PC-9 (cell line): ENCODE measurements around the gene CAPZA1. TPM values are rescaled to one million over a fixed set of nuclear protein-coding genes. Genes with fewer than 3 reads are reported as not detected.

Experiments used
- BruUV-seq: library from RNA; stranded (reverse); fragments of 400-500 nt; replicated peaks from 2 replicates; lab custom pipeline; 2021; lab: Mats Ljungman, UMichigan
- CTCF ChIA-PET: fragments of 300-600 bp; sonication (Branson Sonifier 250); formaldehyde crosslinking; loops from one replicate; lab custom pipeline; 2022; ENCODE audit warnings: antibody characterized with exemption; lab: Charles Lee
- POLR2A ChIA-PET: fragments of 300-600 bp; sonication (Branson Sonifier 250); formaldehyde crosslinking; loops from one replicate; lab custom pipeline; 2022; ENCODE audit warnings: antibody characterized with exemption; ENCODE audit not compliant: unreplicated experiment; lab: Charles Lee
- DNase-seq, 2 experiments: peaks; one replicate each; pipeline versions ENCODE4 v3.0.0 to v3.0.0-alpha.2; 2015 to 2022; ENCODE audit warnings: mixed read lengths in 1 of 2
- H2AFZ ChIP-seq: fragments of 200-600 bp; sonication (generic); 2 replicates; pipeline ENCODE4 v1.8.1; 2017; ENCODE audit warnings: antibody characterized with exemption
- H3F3A ChIP-seq: fragments of 200-600 bp; sonication (generic); 2 replicates; pipeline ENCODE4 v1.8.1; 2017; ENCODE audit warnings: antibody characterized with exemption, mild to moderate bottlenecking, low read depth; ENCODE audit not compliant: insufficient read depth
- H3K27ac ChIP-seq: fragments of 200-600 bp; sonication (generic); 2 replicates; pipeline ENCODE4 v1.6.1; 2016; ENCODE audit warnings: mixed run types
- H3K27me3 ChIP-seq: fragments of 200-600 bp; sonication (generic); 2 replicates; pipeline ENCODE4 v1.6.1; 2016; ENCODE audit warnings: low read depth, mixed run types; ENCODE audit not compliant: insufficient read depth
- H3K36me3 ChIP-seq: fragments of 200-600 bp; sonication (generic); 2 replicates; pipeline ENCODE4 v1.6.1; 2016; ENCODE audit warnings: low read depth, mixed run types
- H3K4me1 ChIP-seq: fragments of 200-600 bp; sonication (generic); replicated peaks from 2 replicates; pipeline ENCODE4 v1.6.1; 2016; ENCODE audit warnings: mixed run types; ENCODE audit not compliant: insufficient read depth
- H3K4me2 ChIP-seq: fragments of 200-600 bp; sonication (generic); 2 replicates; pipeline ENCODE4 v1.6.1; 2017; ENCODE audit warnings: mixed run types
- H3K4me3 ChIP-seq: fragments of 200-600 bp; sonication (generic); 2 replicates; pipeline ENCODE4 v1.6.1; 2016; ENCODE audit warnings: mixed run types
- H3K79me2 ChIP-seq: fragments of 200-600 bp; sonication (generic); 2 replicates; pipeline ENCODE4 v1.6.1; 2017; ENCODE audit warnings: low read depth, mixed run types
- H3K9me2 ChIP-seq: fragments of 200-600 bp; sonication (generic); 2 replicates; pipeline ENCODE4 v1.8.1; 2017; ENCODE audit warnings: mild to moderate bottlenecking; ENCODE audit not compliant: insufficient read depth
- H3K9me3 ChIP-seq: fragments of 200-600 bp; sonication (generic); 2 replicates; pipeline ENCODE4 v1.8.1; 2016; ENCODE audit warnings: low read depth; ENCODE audit not compliant: insufficient read depth
- H4K20me1 ChIP-seq: fragments of 200-600 bp; sonication (generic); 2 replicates; pipeline ENCODE4 v1.8.1; 2017; ENCODE audit not compliant: insufficient read depth
- CTCF ChIP-seq: fragments of 200-600 bp; sonication (generic); conservative IDR thresholded peaks from 2 replicates; pipeline ENCODE4 v1.6.1; 2017; ENCODE audit warnings: mixed run types, antibody characterized with exemption, mild to moderate bottlenecking, moderate library complexity
- EZH2 ChIP-seq: fragments of 200-600 bp; sonication (generic); IDR thresholded peaks from 2 replicates; pipeline ENCODE4 v1.8.0; 2017; ENCODE audit warnings: antibody characterized with exemption, low read depth
- intact Hi-C: fragments of 100-400 bp; cut with micrococcal nuclease; formaldehyde crosslinking; loops from one replicate; pipeline ENCODE4 v1.10.0; 2022; ENCODE audit not compliant: unreplicated experiment
- total RNA-seq: library from RNA; stranded (reverse); gene quantifications from 2 replicates; pipeline ENCODE4 v1.2.3, GENCODE V29; 2021

CAPZA1 gene
- total RNA-seq, 1 experiment from 2014 or later, result 145 TPM

DNA sequence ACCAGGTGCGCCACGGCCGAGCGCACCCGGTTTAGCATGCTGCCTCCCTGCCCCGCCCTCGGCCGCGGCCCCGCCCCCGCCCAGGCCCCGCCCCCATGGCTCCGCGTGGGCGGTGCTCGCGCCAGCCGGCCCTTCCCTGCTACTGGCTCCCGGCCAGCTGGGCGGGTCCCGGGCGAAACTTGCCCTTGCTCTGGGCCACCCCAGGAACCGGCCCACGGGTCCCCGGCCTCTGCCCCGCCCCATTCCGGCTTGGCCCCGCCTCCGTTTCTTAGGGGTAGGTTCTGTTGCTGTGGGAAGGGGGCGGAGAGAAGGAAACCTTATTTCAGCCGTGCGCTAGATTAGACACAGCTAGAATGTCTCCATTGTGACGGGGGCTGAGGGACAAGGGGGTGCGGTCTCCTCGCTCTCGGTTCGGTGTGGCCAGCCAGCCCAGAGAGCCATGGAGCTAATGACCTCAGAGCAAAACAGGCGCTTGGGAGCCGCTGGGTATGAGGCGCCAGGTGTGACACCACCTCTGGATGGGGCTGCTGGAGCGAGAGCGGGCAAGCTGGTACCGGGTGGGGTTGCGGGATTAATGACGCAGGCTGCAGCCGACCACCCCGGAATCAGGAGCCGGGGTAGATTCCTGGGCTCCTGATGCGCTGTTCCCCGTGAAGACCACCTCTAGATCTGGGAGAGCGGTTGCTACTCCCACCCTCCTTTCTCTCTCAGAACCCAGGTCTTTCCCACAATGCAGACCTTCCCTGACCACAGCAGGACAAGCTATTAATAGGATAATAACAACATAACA is 95.8 kb downstream of the CAPZA1 start, which contains the start of gene PPM1J:
TSS of gene PPM1J (minus strand) at position 69 of the 790 bp plus-strand sequence. CDS start at position 38, 31 bp downstream.
- TF ChIP-seq CTCF, result no peak
- no peak for TF ChIP-seq EZH2
- Histone ChIP-seq H3K27me3 (no peaks in the 10 kb centered on the region), H3K9me3 (no peaks in the 10 kb centered on the region), H3K79me2 (no peaks in the 10 kb centered on the region), H3K4me1 (peaks cover 18% of the 10 kb centered on the region), H3K4me2 (peak within 1 kb of the TSS; percentile 97), H3K9me2 (no peaks in the 10 kb centered on the region), H2AFZ (peak within 1 kb of the TSS; percentile 95), H3F3A (peaks cover 11% of the 10 kb centered on the region), H3K4me3 (peak within 1 kb of the TSS; percentile 85), H3K36me3 (no peaks in the 10 kb centered on the region), H3K27ac (no peak within 1 kb of the TSS), H4K20me1 (no peaks in the 10 kb centered on the region)
- intact Hi-C loops, result loop anchor here (1.0 to 5.0 kb wide), 7 partner anchors 152 to 962 kb away; partner anchors contain the start of genes MAGI3 and SLC16A1
- POLR2A ChIA-PET, result interaction anchor here (0.5 to 1.1 kb wide), 9 partner anchors 47 to 1097 kb away, joined by 3 to 24 read pairs (median 4); partner anchors contain the start of gene RSBN1
- peak; percentile 92 to 99 for DNase-seq
- TSS peak; percentile 50 for BruUV-seq
- CTCF ChIA-PET, result interaction anchor here (0.5 to 3.4 kb wide), 13 partner anchors 11 to 1393 kb away, joined by 3 to 25 read pairs (median 4); partner anchors contain the start of gene LRIG2

GRCh38 chr1:112716133-112716720 is 96.6 kb downstream of the CAPZA1 start:
- H4K20me1 ChIP-seq, result no peaks in the 10 kb centered on the region
- no peaks in the 10 kb centered on the region for H3K36me3 ChIP-seq
- DNase-seq, result peak; percentile 83 to 85
- ChIA-PET POLR2A (interaction anchor here (0.8 kb wide), 1 partner anchor 356 kb away, joined by 3 read pairs; no protein-coding TSS in a partner anchor), CTCF (interaction anchor here (0.5 to 3.4 kb wide), 7 partner anchors 10 to 357 kb away, joined by 3 to 25 read pairs (median 12); partner anchors contain the start of gene LRIG2)
- H3K4me2 ChIP-seq, result peak overlapping the region; percentile 97
- intact Hi-C loops, result loop anchor here (1.0 to 5.0 kb wide), 6 partner anchors 151 to 961 kb away; partner anchors contain the start of genes MAGI3 and SLC16A1
- no peaks in the 10 kb centered on the region for H3K9me3 ChIP-seq
- no peaks in the 10 kb centered on the region for H3K27me3 ChIP-seq
- no TSS peak for BruUV-seq
- H3K79me2 ChIP-seq, result no peaks in the 10 kb centered on the region
- no peaks in the 10 kb centered on the region for H3K9me2 ChIP-seq
- H3K27ac ChIP-seq, result no peak overlapping the region
- peaks cover 11% of the 10 kb centered on the region for H3F3A ChIP-seq
- TF ChIP-seq CTCF, result peak; percentile 99
- TF ChIP-seq EZH2, result no peak
- H3K4me1 ChIP-seq, result peaks cover 18% of the 10 kb centered on the region
- H3K4me3 ChIP-seq, result peak overlapping the region; percentile 85
- H2AFZ ChIP-seq, result peak overlapping the region; percentile 76

GRCh38 chr1:112717263-112717873 is 97.7 kb downstream of the CAPZA1 start:
- H3K9me3 ChIP-seq, result no peaks in the 10 kb centered on the region
- H3K4me1 ChIP-seq, result peaks cover 18% of the 10 kb centered on the region
- no peaks in the 10 kb centered on the region for H3K79me2 ChIP-seq
- no TSS peak for BruUV-seq
- no peak for DNase-seq
- no peak overlapping the region for H3K4me3 ChIP-seq
- H4K20me1 ChIP-seq, result no peaks in the 10 kb centered on the region
- TF ChIP-seq CTCF (no peak), EZH2 (no peak)
- H3K4me2 ChIP-seq, result no peak overlapping the region
- H3K27me3 ChIP-seq, result no peaks in the 10 kb centered on the region
- no peak overlapping the region for H3K27ac ChIP-seq
- peaks cover 14% of the 10 kb centered on the region for H3F3A ChIP-seq
- ChIA-PET CTCF (interaction anchor here (2.7 to 3.4 kb wide), 2 partner anchors 87 to 355 kb away, joined by 15 to 25 read pairs; partner anchors contain the start of gene LRIG2), POLR2A (no interaction called here)
- no peaks in the 10 kb centered on the region for H3K36me3 ChIP-seq
- H2AFZ ChIP-seq, result no peak overlapping the region
- no peaks in the 10 kb centered on the region for H3K9me2 ChIP-seq
- intact Hi-C loops, result loop anchor here (5.0 kb wide), 5 partner anchors 150 to 960 kb away; partner anchors contain the start of genes MAGI3 and SLC16A1
